IMR-90 (cell line): ENCODE data around the gene MTM1. TPM values are rescaled to one million over a fixed set of nuclear protein-coding genes. Genes with fewer than 3 reads are reported as not detected.

Experiments used
- ATAC-seq: fragments of 200-7000 bp; cut with Tn5 transposase; 2 replicates; pipeline ENCODE4 v1.9.1; 2020; ENCODE audit warnings: low read depth, mild to moderate bottlenecking, moderate library complexity
- BruUV-seq: library from RNA; stranded (reverse); fragments of 400-500 nt; replicated peaks from 2 replicates; lab custom pipeline; 2021; lab: Mats Ljungman, UMichigan
- CTCF ChIA-PET: fragments of 300-600 bp; formaldehyde crosslinking; extraction: SDS; loops from one replicate; lab custom pipeline; 2021; ENCODE audit warnings: antibody characterized with exemption; lab: Yijun Ruan, JAX
- POLR2A ChIA-PET: fragments of 300-600 bp; sonication (Branson Sonifier 250); formaldehyde crosslinking; loops from one replicate; lab custom pipeline; 2022; ENCODE audit warnings: antibody characterized with exemption; ENCODE audit not compliant: unreplicated experiment; lab: Charles Lee
- DNase-seq: peaks from one replicate; pipeline ENCODE4 v3.0.0; 2013
- H2AFZ ChIP-seq: replicated peaks from 2 replicates; pipeline ENCODE3; 2013; ENCODE audit warnings: low read length, mild to moderate bottlenecking; ENCODE audit not compliant: poor library complexity
- H2AK5ac ChIP-seq: 2 replicates; pipeline ENCODE4 v1.6.1; 2013; ENCODE audit warnings: low read depth, low read length, inconsistent platforms
- H2AK9ac ChIP-seq: replicated peaks from 2 replicates; pipeline ENCODE3; 2013; ENCODE audit warnings: mild to moderate bottlenecking, low read depth, low read length, moderate library complexity; ENCODE audit not compliant: poor library complexity
- H2BK120ac ChIP-seq: 2 replicates; pipeline ENCODE4 v1.6.1; 2013; ENCODE audit warnings: low read depth, low read length, inconsistent platforms
- H2BK15ac ChIP-seq: 3 replicates; pipeline ENCODE4 v1.6.1; 2013; ENCODE audit warnings: low read depth, low read length, inconsistent platforms
- H2BK20ac ChIP-seq: 2 replicates; pipeline ENCODE4 v1.6.1; 2013; ENCODE audit warnings: low read depth, mild to moderate bottlenecking, inconsistent platforms, low read length, moderate library complexity
- H2BK5ac ChIP-seq: 2 replicates; pipeline ENCODE4 v1.6.1; 2013; ENCODE audit warnings: mild to moderate bottlenecking, low read depth, low read length, inconsistent platforms; ENCODE audit not compliant: poor library complexity, severe bottlenecking
- H3K14ac ChIP-seq: replicated peaks from 2 replicates; pipeline ENCODE4 v1.6.1; 2013; ENCODE audit warnings: low read depth, low read length, inconsistent platforms
- H3K18ac ChIP-seq: 2 replicates; pipeline ENCODE4 v1.6.1; 2013; ENCODE audit warnings: low read depth, low read length, control low read depth
- H3K23ac ChIP-seq: 2 replicates; pipeline ENCODE4 v1.6.1; 2013; ENCODE audit warnings: low read depth, low read length, inconsistent platforms
- H3K27ac ChIP-seq: 2 replicates; pipeline ENCODE4 v1.5.1; 2013; ENCODE audit warnings: mild to moderate bottlenecking, control low read depth, low read length; ENCODE audit not compliant: insufficient read depth
- H3K27me3 ChIP-seq: 2 replicates; pipeline ENCODE4 v1.6.1; 2013; ENCODE audit warnings: low read length; ENCODE audit not compliant: control insufficient read depth, insufficient read depth
- H3K36me3 ChIP-seq: 2 replicates; pipeline ENCODE4 v1.6.1; 2013; ENCODE audit warnings: low read length, mixed read lengths; ENCODE audit not compliant: control insufficient read depth, insufficient read depth
- H3K4ac ChIP-seq: 2 replicates; pipeline ENCODE4 v1.6.1; 2013; ENCODE audit warnings: low read depth, low read length, inconsistent platforms
- H3K4me1 ChIP-seq: 2 replicates; pipeline ENCODE4 v1.6.1; 2013; ENCODE audit warnings: low read length, mixed read lengths; ENCODE audit not compliant: control insufficient read depth, insufficient read depth
- H3K4me2 ChIP-seq: 2 replicates; pipeline ENCODE4 v1.6.1; 2013; ENCODE audit warnings: low read depth, mild to moderate bottlenecking, control low read depth, low read length, moderate library complexity
- H3K4me3 ChIP-seq: 2 replicates; pipeline ENCODE4 v1.5.1; 2013; ENCODE audit warnings: low read depth, mild to moderate bottlenecking, control low read depth, low read length, moderate library complexity; ENCODE audit not compliant: insufficient read depth
- H3K56ac ChIP-seq: 2 replicates; pipeline ENCODE4 v1.6.1; 2013; ENCODE audit warnings: low read length, inconsistent platforms; ENCODE audit not compliant: insufficient read depth; ENCODE audit errors: extremely low read depth
- H3K79me1 ChIP-seq, 2 experiments: 2 replicates each; pipeline ENCODE4 v1.6.1; 2013; ENCODE audit warnings: low read length in 2 of 2, inconsistent platforms in 1 of 2, low read depth in 1 of 2
- H3K9ac ChIP-seq: 2 replicates; pipeline ENCODE4 v1.6.1; 2013; ENCODE audit warnings: low read depth, low read length, control low read depth
- H3K9me1 ChIP-seq: 2 replicates; pipeline ENCODE4 v1.6.1; 2013; ENCODE audit warnings: low read length, inconsistent platforms; ENCODE audit not compliant: insufficient read depth
- H3K9me3 ChIP-seq: 2 replicates; pipeline ENCODE4 v1.6.1; 2013; ENCODE audit warnings: low read length; ENCODE audit not compliant: control insufficient read depth, insufficient read depth
- H4K20me1 ChIP-seq: 2 replicates; pipeline ENCODE4 v1.6.1; 2013; ENCODE audit warnings: low read length, inconsistent platforms; ENCODE audit not compliant: insufficient read depth
- H4K5ac ChIP-seq: 2 replicates; pipeline ENCODE4 v1.6.1; 2013; ENCODE audit warnings: mild to moderate bottlenecking, low read depth, low read length, control low read depth
- H4K8ac ChIP-seq, 2 experiments: 2 replicates each; pipeline ENCODE4 v1.6.1; 2013; ENCODE audit warnings: low read depth in 2 of 2, low read length in 2 of 2, control low read depth in 1 of 2, inconsistent platforms in 1 of 2
- H4K91ac ChIP-seq: 2 replicates; pipeline ENCODE4 v1.6.1; 2013; ENCODE audit warnings: low read depth, low read length, inconsistent platforms; ENCODE audit not compliant: insufficient read depth
- BHLHE40 ChIP-seq: fragments of 150-350 bp; IDR thresholded peaks from 2 replicates; pipeline ENCODE4 v1.6.1; 2016; ENCODE audit warnings: mild to moderate bottlenecking, low read depth, low read length
- CEBPB ChIP-seq: IDR thresholded peaks from 2 replicates; pipeline ENCODE4 v1.6.1; 2012; ENCODE audit warnings: low read depth, low read length, improper control_type of control experiment
- CHD1 ChIP-seq: IDR thresholded peaks from 2 replicates; pipeline ENCODE4 v1.6.1; 2012; ENCODE audit warnings: low read depth, low read length, improper control_type of control experiment
- FOS ChIP-seq: fragments of 150-350 bp; IDR thresholded peaks from 2 replicates; pipeline ENCODE4 v1.6.1; 2016; ENCODE audit warnings: low read depth, low read length
- MAFK ChIP-seq: IDR thresholded peaks from 2 replicates; pipeline ENCODE4 v1.6.1; 2012; ENCODE audit warnings: low read depth, low read length, improper control_type of control experiment
- MAZ ChIP-seq: IDR thresholded peaks from 2 replicates; pipeline ENCODE4 v1.6.1; 2012; ENCODE audit warnings: low read depth, mild to moderate bottlenecking, low read length, improper control_type of control experiment, moderate library complexity, borderline replicate concordance
- MXI1 ChIP-seq: IDR thresholded peaks from 2 replicates; pipeline ENCODE4 v1.6.1; 2012; ENCODE audit warnings: low read depth, mild to moderate bottlenecking, low read length, moderate library complexity, borderline replicate concordance
- NFE2L2 ChIP-seq: fragments of 150-350 bp; IDR thresholded peaks from 2 replicates; pipeline ENCODE4 v1.6.1; 2016; ENCODE audit warnings: low read depth, mild to moderate bottlenecking, low read length
- POLR2A ChIP-seq: IDR thresholded peaks from 2 replicates; pipeline ENCODE4 v1.6.1; 2012; ENCODE audit warnings: mild to moderate bottlenecking, low read depth, low read length
- RAD21 ChIP-seq: IDR thresholded peaks from 2 replicates; pipeline ENCODE4 v1.6.1; 2012; ENCODE audit warnings: low read length, improper control_type of control experiment
- RCOR1 ChIP-seq: IDR thresholded peaks from 2 replicates; pipeline ENCODE4 v1.6.1; 2012; ENCODE audit warnings: mild to moderate bottlenecking, low read length, improper control_type of control experiment; ENCODE audit not compliant: insufficient replicate concordance
- RFX5 ChIP-seq: IDR thresholded peaks from 2 replicates; pipeline ENCODE4 v1.8.0; 2012; ENCODE audit warnings: low read depth, mild to moderate bottlenecking, low read length, moderate library complexity
- SMC3 ChIP-seq: fragments of 150-350 bp; IDR thresholded peaks from 2 replicates; pipeline ENCODE4 v1.6.1; 2016; ENCODE audit warnings: low read depth, mild to moderate bottlenecking, antibody characterized with exemption, low read length, moderate library complexity
- WGBS, 2 experiments: methylation state at CpG; one replicate each; pipeline versions ENCODE4 v1.1.5 to v1.1.7; 2013; ENCODE audit warnings: missing lambda C conversion rate in 2 of 2; ENCODE audit not compliant: insufficient read length in 1 of 2; ENCODE audit errors: extremely low coverage in 2 of 2; 5-methylcytosine and 5-hydroxymethylcytosine counted together
- dilution Hi-C: fragments of 300-500 bp; cut with HindIII; formaldehyde crosslinking; loops from one replicate; pipeline ENCODE4 v1.14.3; 2018; ENCODE audit warnings: low sequenced_read_pairs; ENCODE audit not compliant: unreplicated experiment
- in situ Hi-C: fragments of 300-500 bp; cut with MboI; formaldehyde crosslinking; loops from 3 replicates; pipeline ENCODE4 v1.14.3; 2019; ENCODE audit warnings: low sequenced_read_pairs, inconsistent platforms, mixed read lengths
- intact Hi-C: fragments of 100-400 bp; cut with micrococcal nuclease; formaldehyde crosslinking; loops from 2 replicates; pipeline ENCODE4 v1.10.0; 2022
- polyA plus RNA-seq, 3 experiments: library from polyadenylated mRNA; depleted of rRNA; stranded (reverse); fragments of >200 nt; gene quantifications; 2 replicates each; pipeline ENCODE4 v1.2.3, GENCODE V29; 2012; ENCODE audit warnings: low replicate concordance in 1 of 3
- total RNA-seq: library from RNA; depleted of rRNA; stranded (reverse); fragments of >200 nt; gene quantifications from 2 replicates; pipeline ENCODE4 v1.2.3, GENCODE V29; 2012
- TF ChIP-seq, protein P1 (sequence below): fragments of 150-350 bp; IDR thresholded peaks from 2 replicates; pipeline ENCODE4 v1.6.1; 2016; ENCODE audit warnings: low read depth, mild to moderate bottlenecking, low read length, moderate library complexity, borderline replicate concordance
- TF ChIP-seq, protein P2 (sequence below): fragments of 150-350 bp; IDR thresholded peaks from 2 replicates; pipeline ENCODE4 v1.6.1; 2017; ENCODE audit warnings: mild to moderate bottlenecking, antibody characterized with exemption, low read length, low read depth
- TF ChIP-seq, protein P3 (sequence below): conservative IDR thresholded peaks from 2 replicates; pipeline ENCODE4 v1.5.1; 2012; ENCODE audit warnings: mild to moderate bottlenecking, low read depth, low read length, improper control_type of control experiment

Gene MTM1
- total and polyA plus RNA-seq, 2 of the 4 experiments (the other 2 are of a cell fraction), result 3.8 to 5.6 TPM

DNA sequence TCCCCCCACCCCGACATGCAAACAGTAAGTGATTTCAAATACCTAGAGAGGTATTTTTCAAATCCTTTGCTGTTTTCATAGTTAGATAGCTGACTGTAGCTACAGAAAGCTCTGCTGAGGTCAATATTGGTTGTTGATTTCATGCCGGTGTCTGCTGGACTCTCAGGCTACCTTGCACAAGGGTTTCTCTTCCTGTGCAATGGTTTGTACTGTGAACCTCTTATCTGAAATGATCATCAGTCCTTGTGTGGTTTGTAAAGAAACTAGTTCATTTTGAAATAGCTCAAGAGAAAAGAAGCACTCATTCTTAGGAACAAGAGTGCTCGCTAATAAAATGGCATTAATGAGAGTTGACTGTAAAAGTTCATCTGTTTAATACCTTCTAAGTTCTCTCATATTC is 2.1 kb downstream of the MTM1 start:
- Histone ChIP-seq H3K9me3 (no peaks in the 10 kb centered on the region), H4K20me1 (no peaks in the 10 kb centered on the region), H3K18ac (no peak overlapping the region), H3K79me1 (peaks cover 8 to 44% of the 10 kb centered on the region in 2 experiments; a peak in 3 of 4 replicates), H4K5ac (no peak overlapping the region), H3K23ac (no peak overlapping the region), H3K4me3 (no peak overlapping the region), H2BK5ac (no peak overlapping the region), H2BK20ac (no peak overlapping the region), H3K9me1 (no peaks in the 10 kb centered on the region), H3K56ac (no peak overlapping the region), H3K4me2 (no peak overlapping the region), H2AK5ac (no peak overlapping the region), H3K27me3 (no peaks in the 10 kb centered on the region; the same call in 1 of the 2 replicates), H3K36me3 (no peaks in the 10 kb centered on the region), H4K8ac (no peak overlapping the region), H2AK9ac (no peak overlapping the region), H2AFZ (no peak overlapping the region), H2BK15ac (no peak overlapping the region), H3K9ac (no peak overlapping the region), H2BK120ac (no peak overlapping the region), H3K4ac (no peak overlapping the region), H3K4me1 (peaks cover 6% of the 10 kb centered on the region), H3K27ac (no peak overlapping the region), H3K14ac (no peak overlapping the region), H4K91ac (no peak overlapping the region)
- ChIA-PET CTCF (no interaction called here), POLR2A (no interaction called here)
- in situ Hi-C loops, result no loop called here
- BruUV-seq, result no TSS peak
- ATAC-seq (no peak), DNase-seq (no peak)
- intact Hi-C loops, result loop anchor here (10.0 kb wide), 2 partner anchors 144 to 616 kb away; no protein-coding TSS in a partner anchor
- no CpG with 5 or more reads among the region's 3 CpGs for WGBS, 2 experiments
- TF ChIP-seq, protein P1, sequence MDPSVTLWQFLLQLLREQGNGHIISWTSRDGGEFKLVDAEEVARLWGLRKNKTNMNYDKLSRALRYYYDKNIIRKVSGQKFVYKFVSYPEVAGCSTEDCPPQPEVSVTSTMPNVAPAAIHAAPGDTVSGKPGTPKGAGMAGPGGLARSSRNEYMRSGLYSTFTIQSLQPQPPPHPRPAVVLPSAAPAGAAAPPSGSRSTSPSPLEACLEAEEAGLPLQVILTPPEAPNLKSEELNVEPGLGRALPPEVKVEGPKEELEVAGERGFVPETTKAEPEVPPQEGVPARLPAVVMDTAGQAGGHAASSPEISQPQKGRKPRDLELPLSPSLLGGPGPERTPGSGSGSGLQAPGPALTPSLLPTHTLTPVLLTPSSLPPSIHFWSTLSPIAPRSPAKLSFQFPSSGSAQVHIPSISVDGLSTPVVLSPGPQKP, result no peak
- TF ChIP-seq MAZ, result no peak
- TF ChIP-seq, protein P2, sequence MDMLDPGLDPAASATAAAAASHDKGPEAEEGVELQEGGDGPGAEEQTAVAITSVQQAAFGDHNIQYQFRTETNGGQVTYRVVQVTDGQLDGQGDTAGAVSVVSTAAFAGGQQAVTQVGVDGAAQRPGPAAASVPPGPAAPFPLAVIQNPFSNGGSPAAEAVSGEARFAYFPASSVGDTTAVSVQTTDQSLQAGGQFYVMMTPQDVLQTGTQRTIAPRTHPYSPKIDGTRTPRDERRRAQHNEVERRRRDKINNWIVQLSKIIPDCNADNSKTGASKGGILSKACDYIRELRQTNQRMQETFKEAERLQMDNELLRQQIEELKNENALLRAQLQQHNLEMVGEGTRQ, result no peak
- no peak for TF ChIP-seq CHD1
- no peak for TF ChIP-seq RCOR1
- no peak for TF ChIP-seq MXI1
- TF ChIP-seq BHLHE40, result no peak
- no peak for TF ChIP-seq SMC3
- TF ChIP-seq MAFK, result no peak
- TF ChIP-seq RFX5, result no peak
- TF ChIP-seq NFE2L2, result no peak
- no peak for TF ChIP-seq FOS
- no peak for TF ChIP-seq CEBPB
- TF ChIP-seq POLR2A, result no peak
- no peak for TF ChIP-seq RAD21
- TF ChIP-seq, protein P3, sequence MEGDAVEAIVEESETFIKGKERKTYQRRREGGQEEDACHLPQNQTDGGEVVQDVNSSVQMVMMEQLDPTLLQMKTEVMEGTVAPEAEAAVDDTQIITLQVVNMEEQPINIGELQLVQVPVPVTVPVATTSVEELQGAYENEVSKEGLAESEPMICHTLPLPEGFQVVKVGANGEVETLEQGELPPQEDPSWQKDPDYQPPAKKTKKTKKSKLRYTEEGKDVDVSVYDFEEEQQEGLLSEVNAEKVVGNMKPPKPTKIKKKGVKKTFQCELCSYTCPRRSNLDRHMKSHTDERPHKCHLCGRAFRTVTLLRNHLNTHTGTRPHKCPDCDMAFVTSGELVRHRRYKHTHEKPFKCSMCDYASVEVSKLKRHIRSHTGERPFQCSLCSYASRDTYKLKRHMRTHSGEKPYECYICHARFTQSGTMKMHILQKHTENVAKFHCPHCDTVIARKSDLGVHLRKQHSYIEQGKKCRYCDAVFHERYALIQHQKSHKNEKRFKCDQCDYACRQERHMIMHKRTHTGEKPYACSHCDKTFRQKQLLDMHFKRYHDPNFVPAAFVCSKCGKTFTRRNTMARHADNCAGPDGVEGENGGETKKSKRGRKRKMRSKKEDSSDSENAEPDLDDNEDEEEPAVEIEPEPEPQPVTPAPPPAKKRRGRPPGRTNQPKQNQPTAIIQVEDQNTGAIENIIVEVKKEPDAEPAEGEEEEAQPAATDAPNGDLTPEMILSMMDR, result no peak
- dilution Hi-C loops, result no loop called here
